KMS-11 (cell line): Measurements from ENCODE around the gene HTATIP2.

ENCODE experiments used
- H2AFZ ChIP-seq: fragments of 200-600 bp; sonication (generic); 2 replicates; pipeline ENCODE4 v1.6.1; 2016; ENCODE audit warnings: antibody characterized with exemption, mixed run types, low read depth
- H3K27ac ChIP-seq: fragments of 200-600 bp; sonication (generic); 2 replicates; pipeline ENCODE4 v1.6.1; 2016; ENCODE audit warnings: mild to moderate bottlenecking, mixed run types
- H3K27me3 ChIP-seq: fragments of 200-600 bp; sonication (generic); 2 replicates; pipeline ENCODE4 v1.6.1; 2017; ENCODE audit warnings: mild to moderate bottlenecking, low read depth, mixed run types, moderate library complexity; ENCODE audit not compliant: insufficient read depth
- H3K36me3 ChIP-seq: fragments of 200-600 bp; sonication (generic); 2 replicates; pipeline ENCODE4 v1.6.1; 2017; ENCODE audit warnings: mild to moderate bottlenecking, mixed run types; ENCODE audit not compliant: insufficient read depth
- H3K4me1 ChIP-seq: fragments of 200-600 bp; sonication (generic); 2 replicates; pipeline ENCODE4 v1.6.1; 2016; ENCODE audit warnings: mild to moderate bottlenecking, low read depth, mixed run types; ENCODE audit not compliant: poor library complexity, severe bottlenecking
- H3K4me2 ChIP-seq: fragments of 200-600 bp; sonication (generic); 2 replicates; pipeline ENCODE4 v1.7.0; 2016; ENCODE audit warnings: mild to moderate bottlenecking, mixed run types
- H3K4me3 ChIP-seq: fragments of 200-600 bp; sonication (generic); IDR thresholded peaks from 2 replicates; pipeline ENCODE4 v1.6.1; 2017; ENCODE audit warnings: low read depth, low read length, mixed read lengths; ENCODE audit not compliant: insufficient read depth
- H3K79me2 ChIP-seq: fragments of 200-600 bp; sonication (generic); 2 replicates; pipeline ENCODE4 v1.6.1; 2016; ENCODE audit warnings: low read depth, mixed run types; ENCODE audit not compliant: insufficient read depth
- H3K9ac ChIP-seq: fragments of 200-600 bp; sonication (generic); 2 replicates; pipeline ENCODE4 v1.6.1; 2016; ENCODE audit warnings: mild to moderate bottlenecking, mixed run types
- H4K20me1 ChIP-seq: fragments of 200-600 bp; sonication (generic); 2 replicates; pipeline ENCODE4 v1.6.1; 2016; ENCODE audit warnings: mild to moderate bottlenecking, mixed run types; ENCODE audit not compliant: insufficient read depth
- CTCF ChIP-seq: fragments of 200-600 bp; sonication (generic); conservative IDR thresholded peaks from 2 replicates; pipeline ENCODE4 v1.6.1; 2017; ENCODE audit warnings: low read depth, mild to moderate bottlenecking, antibody characterized with exemption, low read length, moderate library complexity, mixed read lengths

HTATIP2 gene

GRCh38 chr11:20336056-20336455, 27.5 kb upstream of the HTATIP2 start:
- Histone ChIP-seq H3K4me1 (no peaks in the 10 kb centered on the region), H3K27me3 (no peaks in the 10 kb centered on the region), H3K4me3 (no peak overlapping the region), H3K9ac (no peak overlapping the region), H4K20me1 (no peaks in the 10 kb centered on the region), H3K27ac (no peak overlapping the region), H2AFZ (no peak overlapping the region), H3K79me2 (no peaks in the 10 kb centered on the region), H3K4me2 (no peak overlapping the region), H3K36me3 (no peaks in the 10 kb centered on the region)
- TF ChIP-seq CTCF, result no peak

DNA sequence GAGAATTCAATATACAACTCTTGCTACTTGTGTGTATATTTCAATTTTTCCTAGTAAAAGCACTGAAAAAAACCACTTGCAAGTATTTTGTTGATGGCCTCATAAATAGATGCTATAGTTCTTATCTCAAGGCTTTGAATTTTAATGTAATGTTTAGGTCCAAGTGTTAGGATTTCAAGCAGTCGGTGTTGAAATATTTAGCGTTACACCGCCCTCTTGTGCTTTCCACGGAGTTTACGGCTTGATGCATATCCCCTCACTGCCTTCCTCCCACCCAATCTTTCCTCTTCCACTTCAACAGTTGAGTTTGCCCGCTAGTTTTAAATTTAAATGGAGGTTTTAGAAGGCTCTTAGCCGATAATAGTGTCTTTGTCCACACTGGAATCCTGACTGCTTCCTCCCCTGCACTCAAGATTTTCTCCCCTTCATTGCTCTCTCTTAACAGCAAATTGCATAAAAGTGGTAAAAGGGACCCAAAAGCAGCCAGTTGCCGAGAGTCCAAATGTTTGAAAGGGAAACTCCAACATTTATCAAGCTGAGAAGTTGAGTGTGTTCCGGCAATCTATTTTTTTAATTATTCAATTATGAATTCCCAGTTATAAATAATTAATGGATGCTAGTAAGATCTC, 25.9 kb upstream of the HTATIP2 start:
- Histone ChIP-seq H3K4me3 (no peak overlapping the region), H3K79me2 (no peaks in the 10 kb centered on the region), H3K27me3 (no peaks in the 10 kb centered on the region), H3K27ac (no peak overlapping the region), H3K36me3 (no peaks in the 10 kb centered on the region), H3K4me2 (no peak overlapping the region), H4K20me1 (no peaks in the 10 kb centered on the region), H3K4me1 (no peaks in the 10 kb centered on the region), H2AFZ (no peak overlapping the region), H3K9ac (no peak overlapping the region)
- peak; percentile 47 for TF ChIP-seq CTCF

DNA sequence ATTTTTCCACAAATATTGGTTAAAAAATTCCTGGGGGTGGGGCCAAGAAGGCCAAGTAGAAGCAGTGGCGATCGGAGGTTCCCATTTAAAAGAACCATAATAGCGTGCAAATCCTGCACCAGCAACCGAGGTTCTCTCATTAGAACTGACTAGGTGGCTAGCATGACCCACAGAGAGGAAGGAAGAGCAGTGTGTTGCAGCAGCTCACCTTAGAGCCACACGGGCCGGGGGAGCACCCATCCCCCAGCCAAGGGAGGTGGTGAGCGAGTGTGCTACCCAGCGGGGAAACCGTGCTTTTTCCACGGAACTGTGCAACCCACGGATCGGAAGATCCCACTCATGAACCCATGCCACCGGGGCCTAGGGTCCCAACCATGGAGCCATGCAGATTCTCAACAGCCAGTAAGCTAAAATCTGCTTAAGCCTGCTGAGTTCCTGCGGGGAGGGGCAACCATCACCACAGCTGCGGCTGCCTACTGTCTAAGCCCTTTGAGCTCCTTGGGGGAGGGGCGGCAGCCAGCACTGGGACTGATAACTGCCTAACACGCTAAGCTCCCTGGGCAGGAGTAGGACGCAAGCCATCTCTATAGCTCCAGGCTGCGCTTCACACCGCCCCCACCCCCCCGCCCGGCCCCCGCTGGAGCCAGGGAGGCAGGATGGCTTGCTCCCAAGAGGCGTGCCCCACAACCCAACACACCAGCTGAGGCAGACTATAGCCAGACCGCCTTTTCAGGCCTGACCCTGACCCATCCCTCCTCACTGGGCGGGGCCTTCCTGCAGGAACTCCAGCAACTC, 21.0 kb upstream of the HTATIP2 start:
- H3K4me3 ChIP-seq, result no peak overlapping the region

DNA sequence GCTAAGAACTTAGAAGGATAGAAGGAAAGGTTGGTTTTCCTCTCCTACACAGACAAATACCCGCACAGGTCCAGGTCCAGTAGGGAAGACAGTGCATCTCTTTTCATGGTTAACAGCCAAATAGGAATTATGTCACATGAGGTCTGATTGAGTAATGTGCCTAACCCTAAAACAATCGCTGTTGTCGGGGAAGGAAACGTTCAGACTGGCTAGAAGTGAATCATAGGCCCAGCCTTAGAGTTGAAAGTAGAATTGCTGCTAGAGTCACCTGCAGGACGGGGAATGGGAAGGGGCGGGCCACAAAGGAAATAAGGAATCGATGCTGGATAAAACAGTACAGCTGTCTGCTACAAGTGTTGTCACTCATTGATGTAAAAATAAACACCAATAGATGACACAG, 12.4 kb upstream of the HTATIP2 start:
- Histone ChIP-seq H3K9ac (no peak overlapping the region), H3K36me3 (no peaks in the 10 kb centered on the region), H4K20me1 (no peaks in the 10 kb centered on the region), H3K27ac (no peak overlapping the region), H3K4me2 (no peak overlapping the region), H2AFZ (no peak overlapping the region), H3K4me3 (no peak overlapping the region), H3K27me3 (no peaks in the 10 kb centered on the region), H3K79me2 (no peaks in the 10 kb centered on the region), H3K4me1 (no peaks in the 10 kb centered on the region)
- no peak for TF ChIP-seq CTCF

More for the DNA sequence above, 21.0 kb upstream of the HTATIP2 start:
- Histone ChIP-seq H2AFZ (no peak overlapping the region), H3K27ac (no peak overlapping the region), H3K9ac (no peak overlapping the region), H3K27me3 (no peaks in the 10 kb centered on the region), H3K4me2 (no peak overlapping the region), H3K79me2 (no peaks in the 10 kb centered on the region), H3K36me3 (no peaks in the 10 kb centered on the region), H3K4me1 (no peaks in the 10 kb centered on the region), H4K20me1 (no peaks in the 10 kb centered on the region)
- TF ChIP-seq CTCF, result no peak
